Naive B cell (primary cell): ENCODE data around the gene PI4KB. TPM values are rescaled to one million over a fixed set of nuclear protein-coding genes. Genes with fewer than 3 reads are reported as not detected.

Experiments used
- ATAC-seq, 2 donors: fragments of 150-1000 bp; cut with Tn5 transposase; 2 replicates each; pipeline ENCODE4 v1.10.0; 2021; ENCODE audit warnings: low read depth in 2 of 2, mild to moderate bottlenecking in 2 of 2, moderate library complexity in 2 of 2
- DNase-seq: peaks from one replicate; pipeline ENCODE4 v3.0.0; 2022
- H3K27ac Mint-ChIP-seq, 6 donors: one replicate each; pipeline ENCODE4 v1.8.0; 2020 to 2022; ENCODE audit warnings: mild to moderate bottlenecking in 6 of 6, mixed read lengths in 6 of 6, moderate library complexity in 5 of 6, inconsistent platforms in 2 of 6
- H3K27me3 Mint-ChIP-seq, 3 donors: one replicate each; pipeline ENCODE4 v1.8.0; 2021 to 2022; ENCODE audit warnings: mixed read lengths in 3 of 3, mild to moderate bottlenecking in 1 of 3
- H3K36me3 Mint-ChIP-seq, 2 donors: one replicate each; pipeline ENCODE4 v1.8.0; 2020 to 2022; ENCODE audit warnings: mixed read lengths in 2 of 2, inconsistent platforms in 1 of 2, mild to moderate bottlenecking in 1 of 2
- H3K4me1 Mint-ChIP-seq, 3 donors: one replicate each; pipeline ENCODE4 v1.8.0; 2020 to 2022; ENCODE audit warnings: mixed read lengths in 3 of 3, inconsistent platforms in 1 of 3, mild to moderate bottlenecking in 1 of 3, moderate library complexity in 1 of 3
- H3K4me3 Mint-ChIP-seq, 8 donors: one replicate each; pipeline ENCODE4 v1.8.0; 2020 to 2022; ENCODE audit warnings: mild to moderate bottlenecking in 8 of 8, mixed read lengths in 8 of 8, moderate library complexity in 8 of 8, inconsistent platforms in 2 of 8
- H3K9me3 Mint-ChIP-seq, 7 donors: one replicate each; pipeline ENCODE4 v1.8.0; 2020 to 2022; ENCODE audit warnings: mixed read lengths in 7 of 7, mild to moderate bottlenecking in 5 of 7, inconsistent platforms in 2 of 7, moderate library complexity in 1 of 7
- polyA plus RNA-seq, 6 donors: library from polyadenylated mRNA; unstranded; fragments of 300-500 nt; fragmentation: Illumina TruSeq; gene quantifications; one replicate each; pipeline ENCODE4 v1.2.3, GENCODE V29; 2021; ENCODE audit warnings: low read depth in 6 of 6

The PI4KB gene
- polyA plus RNA-seq, 6 donors from 2014 or later = 35.0 to 80.3 (median 61.5) TPM

DNA sequence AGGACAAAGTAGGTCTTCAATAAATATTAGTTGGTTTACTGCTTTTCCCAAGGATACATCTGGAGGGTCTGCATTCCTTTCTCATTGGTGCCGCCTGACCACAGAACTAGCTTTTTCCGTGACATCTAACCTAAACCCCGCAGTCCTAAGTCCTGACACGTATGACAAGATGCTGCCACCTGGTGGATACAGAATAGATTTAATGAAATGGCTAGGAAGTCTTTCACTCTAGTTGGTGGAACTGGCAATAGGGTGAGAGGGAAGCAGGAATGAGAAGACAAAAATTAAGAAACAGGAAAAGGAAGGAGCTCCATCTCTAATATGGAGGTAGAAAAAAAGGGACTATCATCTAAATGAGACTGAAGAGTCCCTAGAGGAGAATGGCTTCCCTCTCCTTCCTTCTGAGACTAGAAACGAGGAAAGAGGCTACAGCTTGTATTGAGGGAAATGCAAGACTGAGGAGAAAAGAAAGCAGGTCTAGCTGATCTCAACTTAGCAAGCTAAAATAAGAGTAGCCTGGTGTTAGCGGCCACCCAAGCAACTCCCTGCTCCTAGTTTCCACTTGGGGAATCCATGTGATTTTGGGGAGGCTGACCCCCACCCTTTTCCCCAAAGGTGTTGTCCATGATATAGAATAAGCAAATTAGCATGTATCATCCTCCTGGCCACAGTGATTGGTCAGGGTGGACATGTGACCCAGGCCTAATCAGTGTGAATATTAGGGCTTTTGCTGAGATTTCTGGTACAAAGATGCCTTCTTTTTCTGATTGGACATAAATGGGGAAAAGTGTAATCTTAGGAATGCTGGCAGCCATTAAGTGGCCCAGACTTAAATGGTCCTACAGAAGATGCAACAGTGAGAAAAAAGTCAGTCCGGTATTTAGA lies 13.9 kb upstream of the PI4KB start:
- DNase-seq (peak; percentile 60), ATAC-seq (peak; percentile 89 to 92)
- peak overlapping the region; percentile 23 to 79 (median 42) for H3K27ac Mint-ChIP-seq
- H3K27me3 Mint-ChIP-seq = no peaks in the 10 kb centered on the region
- H3K9me3 Mint-ChIP-seq = no peaks in the 10 kb centered on the region
- peak overlapping the region in 2 of 8 donors; percentile 3 to 34 for H3K4me3 Mint-ChIP-seq
- peaks cover 43 to 67% (median 51%) of the 10 kb centered on the region in 3 donors for H3K4me1 Mint-ChIP-seq
- H3K36me3 Mint-ChIP-seq = peaks cover 3 to 29% of the 10 kb centered on the region in 2 donors

DNA sequence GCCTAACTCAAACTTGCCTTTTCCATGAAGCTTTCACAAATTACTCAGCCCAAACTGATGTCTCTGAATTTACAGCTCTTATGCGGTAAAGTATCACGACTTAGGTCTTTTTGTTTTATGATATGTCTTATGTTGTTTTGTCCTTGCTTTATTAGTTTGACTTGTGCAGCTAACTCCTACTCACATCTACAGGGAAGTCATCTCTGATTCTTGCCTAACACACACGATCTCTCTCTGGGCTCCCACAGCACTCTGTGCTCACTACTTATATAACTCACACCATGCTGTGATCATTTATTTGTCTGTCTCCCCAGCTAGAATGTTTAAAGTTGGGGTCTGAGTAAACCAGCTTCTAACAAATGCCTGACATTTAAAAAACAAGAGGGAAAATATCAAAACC lies 9.3 kb upstream of the PI4KB start:
- no peaks in the 10 kb centered on the region for H3K36me3 Mint-ChIP-seq
- DNase-seq (no peak), ATAC-seq (no peak)
- H3K4me1 Mint-ChIP-seq = peaks cover 18 to 30% (median 20%) of the 10 kb centered on the region in 3 donors
- no peaks in the 10 kb centered on the region for H3K27me3 Mint-ChIP-seq
- peak overlapping the region in 5 of 6 donors; percentile 43 to 93 (median 81) for H3K27ac Mint-ChIP-seq
- H3K9me3 Mint-ChIP-seq = no peaks in the 10 kb centered on the region
- H3K4me3 Mint-ChIP-seq = no peak overlapping the region

DNA sequence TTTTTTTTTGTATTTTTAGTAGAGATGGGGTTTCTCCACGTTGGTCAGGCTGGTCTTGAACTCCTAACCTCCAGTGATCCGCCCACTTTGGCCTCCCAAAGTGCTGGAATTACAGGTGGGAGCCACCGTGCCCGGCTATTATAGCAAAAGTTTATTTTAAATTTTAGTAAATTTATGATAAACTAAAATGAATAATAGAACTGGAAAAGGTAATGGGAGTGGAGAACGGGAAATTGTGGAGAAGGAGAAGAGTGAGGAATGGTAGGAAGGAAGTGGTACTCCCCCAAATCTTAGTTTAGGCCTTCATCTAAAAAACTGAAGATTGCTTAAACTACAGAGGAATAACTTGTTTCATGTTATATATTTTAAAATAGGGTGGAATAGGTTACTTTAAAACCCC lies 7.6 kb upstream of the PI4KB start:
- DNase-seq (no peak), ATAC-seq (no peak)
- H3K27ac Mint-ChIP-seq = no peak overlapping the region
- H3K9me3 Mint-ChIP-seq = no peaks in the 10 kb centered on the region
- no peaks in the 10 kb centered on the region for H3K36me3 Mint-ChIP-seq
- H3K4me3 Mint-ChIP-seq = no peak overlapping the region
- no peaks in the 10 kb centered on the region for H3K27me3 Mint-ChIP-seq
- peaks cover 10 to 18% (median 13%) of the 10 kb centered on the region in 3 donors for H3K4me1 Mint-ChIP-seq

DNA sequence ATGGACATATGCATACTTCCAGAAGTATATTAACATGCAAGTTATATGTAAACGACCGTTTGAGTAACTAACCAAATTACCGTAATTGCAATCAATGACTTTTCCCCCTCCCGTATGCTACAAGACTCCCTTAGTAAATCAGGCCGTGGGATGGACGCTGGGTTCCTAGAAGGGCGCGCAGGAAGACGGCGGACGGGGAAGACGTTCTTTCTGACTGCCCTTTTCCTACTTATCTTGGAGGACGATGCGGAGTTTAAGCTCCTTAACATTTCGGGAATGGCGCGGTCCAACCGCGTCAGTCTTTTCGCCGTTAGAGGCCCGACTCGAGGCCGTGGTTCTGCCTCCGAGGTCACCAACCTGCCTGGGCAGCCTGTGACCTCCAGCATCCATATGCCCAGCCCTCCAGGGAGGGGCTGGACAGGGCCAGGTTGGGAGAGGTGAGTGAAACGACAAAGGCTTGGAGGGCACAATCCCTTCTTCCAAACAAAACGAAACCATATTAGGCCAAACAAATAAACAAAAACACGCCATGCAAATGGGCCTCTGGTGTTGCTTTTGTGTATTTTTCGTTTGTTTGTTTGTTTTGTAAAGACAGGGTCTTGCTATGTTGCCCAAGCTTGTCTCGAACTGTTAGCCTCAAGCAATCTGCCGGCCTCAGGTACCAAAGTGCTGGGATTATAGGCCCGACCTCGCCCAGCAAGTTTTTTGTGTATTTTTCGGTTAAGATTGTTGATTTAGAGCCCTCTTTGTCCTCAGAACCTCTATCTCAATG lies 873 bp upstream of the PI4KB start:
- DNase-seq = no peak

DNA sequence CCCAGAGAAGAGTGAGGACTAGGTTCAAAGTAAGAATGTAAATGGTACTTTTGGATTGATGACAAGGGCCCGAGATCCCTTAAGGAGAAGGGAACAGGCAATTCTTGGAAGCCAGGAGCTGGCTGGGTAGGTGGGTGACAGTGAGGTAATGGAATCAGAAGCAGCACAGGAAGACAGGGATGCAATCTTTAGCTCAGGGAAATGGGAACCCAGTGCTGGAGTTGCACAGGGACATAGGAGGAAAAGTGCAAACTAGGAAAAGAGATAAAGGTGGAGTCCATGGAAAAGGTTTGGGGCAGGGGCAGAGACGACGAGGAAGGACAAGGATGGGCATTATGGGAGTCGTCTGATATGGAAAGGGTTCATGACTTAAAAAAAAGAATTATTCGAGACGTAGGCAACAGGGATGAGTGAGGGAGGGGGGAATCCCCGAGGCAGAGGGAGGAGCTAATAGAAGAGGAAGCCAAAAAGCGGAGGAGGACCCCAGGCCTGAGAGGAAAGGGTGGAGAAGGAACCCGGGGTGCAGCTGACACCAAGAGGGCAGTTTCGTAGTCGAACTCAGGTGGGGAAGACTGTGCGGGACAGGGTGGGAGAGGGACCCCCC lies 495 bp downstream of the PI4KB start:
- Mint-ChIP-seq H3K27me3 (no peaks in the 10 kb centered on the region), H3K9me3 (no peaks in the 10 kb centered on the region), H3K4me1 (peaks cover 40 to 52% (median 43%) of the 10 kb centered on the region in 3 donors), H3K4me3 (peak overlapping the region; percentile 89 to 99 (median 98)), H3K36me3 (peaks cover 7 to 9% of the 10 kb centered on the region in 2 donors), H3K27ac (peak overlapping the region; percentile 74 to 99 (median 96))
- ATAC-seq (peak; percentile 58 to 62), DNase-seq (peak; percentile 58)

More for the DNA sequence above, 873 bp upstream of the PI4KB start:
- peak; percentile 4 to 8 for ATAC-seq
- no peaks in the 10 kb centered on the region for H3K27me3 Mint-ChIP-seq
- peaks cover 30 to 43% (median 35%) of the 10 kb centered on the region in 3 donors for H3K4me1 Mint-ChIP-seq
- peaks cover 7 to 9% of the 10 kb centered on the region in 2 donors for H3K36me3 Mint-ChIP-seq
- H3K4me3 Mint-ChIP-seq = peak overlapping the region; percentile 89 to 99 (median 98)
- H3K9me3 Mint-ChIP-seq = no peaks in the 10 kb centered on the region
- peak overlapping the region; percentile 95 to 100 (median 99) for H3K27ac Mint-ChIP-seq

DNA sequence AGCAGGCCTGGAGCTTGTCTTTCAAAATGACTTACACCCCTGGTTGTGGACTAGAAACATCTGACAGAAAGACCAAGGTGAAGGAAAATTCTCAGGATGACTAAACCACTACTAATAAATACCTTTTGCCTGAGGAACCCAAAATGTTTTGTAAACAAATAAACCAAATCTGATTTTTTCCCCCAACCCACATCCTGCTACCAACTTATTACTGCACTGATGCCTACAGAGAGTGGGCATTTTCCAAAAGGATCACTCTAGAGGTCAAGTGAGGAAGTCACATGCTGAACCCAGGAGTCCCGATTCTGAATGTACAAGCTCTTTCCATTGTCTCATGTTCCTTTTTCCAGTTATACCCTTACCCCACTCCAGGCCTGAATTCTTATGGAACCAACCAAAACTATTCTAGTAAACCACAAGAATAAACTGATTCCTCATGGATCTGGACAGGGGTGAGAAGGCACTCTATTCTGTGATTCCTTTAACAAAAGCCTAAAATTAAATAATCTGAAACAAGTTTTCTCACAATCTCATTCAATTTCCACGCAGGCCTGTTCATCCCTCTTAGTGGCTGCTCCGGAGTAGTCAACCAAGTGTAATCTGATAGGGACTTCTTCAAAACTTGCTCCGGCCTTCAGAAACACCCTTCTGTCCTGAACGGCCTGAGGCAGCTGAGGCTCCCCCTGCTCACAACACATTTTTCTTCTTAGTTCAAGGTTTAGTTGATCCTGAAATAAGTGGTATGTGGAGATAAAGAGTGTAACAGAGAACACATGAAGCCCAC lies 1.4 kb downstream of the PI4KB start:
- Mint-ChIP-seq H3K4me3 (peak overlapping the region; percentile 89 to 99 (median 98)), H3K27ac (peak overlapping the region; percentile 67 to 99 (median 95)), H3K27me3 (no peaks in the 10 kb centered on the region), H3K9me3 (no peaks in the 10 kb centered on the region), H3K4me1 (peaks cover 42 to 55% (median 45%) of the 10 kb centered on the region in 3 donors), H3K36me3 (peaks cover 8 to 9% of the 10 kb centered on the region in 2 donors)
- DNase-seq (no peak), ATAC-seq (no peak)

DNA sequence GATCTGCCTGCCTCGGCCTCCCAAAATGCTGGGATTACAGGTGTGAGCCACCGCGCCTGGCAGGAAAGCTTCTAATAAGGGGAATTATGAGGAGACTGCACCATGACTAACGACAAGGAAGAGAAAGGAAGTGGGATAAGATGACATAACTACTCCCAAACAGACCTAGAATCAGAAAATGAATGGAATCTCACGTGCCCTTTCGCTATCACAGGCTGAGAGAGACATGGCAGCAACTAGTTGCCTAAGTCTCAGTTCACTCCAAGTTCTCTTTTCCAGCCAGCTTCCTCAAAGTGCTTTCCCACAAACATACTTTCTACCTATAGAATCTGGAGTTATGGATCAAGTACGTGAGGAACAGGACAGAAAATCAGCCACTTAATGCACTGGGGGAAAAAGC lies 2.0 kb downstream of the PI4KB start:
- H3K4me1 Mint-ChIP-seq = peaks cover 42 to 61% (median 51%) of the 10 kb centered on the region in 3 donors
- peak overlapping the region in 4 of 6 donors; percentile 67 to 98 (median 86) for H3K27ac Mint-ChIP-seq
- no peaks in the 10 kb centered on the region for H3K9me3 Mint-ChIP-seq
- H3K4me3 Mint-ChIP-seq = peak overlapping the region in 7 of 8 donors; percentile 42 to 99 (median 97)
- no peaks in the 10 kb centered on the region for H3K27me3 Mint-ChIP-seq
- ATAC-seq (no peak), DNase-seq (no peak)
- peaks cover 9 to 11% of the 10 kb centered on the region in 2 donors for H3K36me3 Mint-ChIP-seq

DNA sequence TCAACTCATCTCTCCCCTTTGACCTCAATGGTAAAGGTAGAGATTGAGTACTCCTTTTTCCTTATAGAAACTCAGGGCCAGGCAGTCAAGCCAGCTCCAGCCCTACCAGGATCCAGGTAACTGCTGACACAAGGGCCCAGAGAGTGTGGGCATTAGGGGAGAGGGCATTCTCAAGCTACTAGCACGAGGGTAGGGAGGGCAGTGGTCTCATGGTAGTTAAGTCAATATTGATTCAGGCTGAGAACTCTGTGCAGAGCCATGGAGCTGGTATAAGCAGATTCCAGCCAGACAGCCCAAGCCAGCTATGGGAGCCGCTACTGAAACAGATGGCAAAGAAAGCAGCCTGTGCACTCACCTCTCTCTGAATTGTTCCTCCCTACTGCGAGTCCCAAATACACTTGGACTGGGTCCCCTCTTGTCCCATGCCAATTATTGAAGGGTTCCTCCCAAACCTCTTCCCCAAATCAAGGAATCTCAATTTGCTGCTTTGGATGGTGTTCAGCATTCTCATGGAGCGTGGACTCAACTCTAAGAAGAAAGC lies 2.8 kb downstream of the PI4KB start:
- Mint-ChIP-seq H3K36me3 (peaks cover 9 to 11% of the 10 kb centered on the region in 2 donors), H3K9me3 (no peaks in the 10 kb centered on the region), H3K4me1 (peaks cover 42 to 67% (median 52%) of the 10 kb centered on the region in 3 donors), H3K4me3 (peak overlapping the region in 2 of 8 donors; percentile 47 to 97), H3K27me3 (no peaks in the 10 kb centered on the region), H3K27ac (peak overlapping the region in 1 of 6 donors; percentile 84)
- ATAC-seq (no peak), DNase-seq (no peak)

DNA sequence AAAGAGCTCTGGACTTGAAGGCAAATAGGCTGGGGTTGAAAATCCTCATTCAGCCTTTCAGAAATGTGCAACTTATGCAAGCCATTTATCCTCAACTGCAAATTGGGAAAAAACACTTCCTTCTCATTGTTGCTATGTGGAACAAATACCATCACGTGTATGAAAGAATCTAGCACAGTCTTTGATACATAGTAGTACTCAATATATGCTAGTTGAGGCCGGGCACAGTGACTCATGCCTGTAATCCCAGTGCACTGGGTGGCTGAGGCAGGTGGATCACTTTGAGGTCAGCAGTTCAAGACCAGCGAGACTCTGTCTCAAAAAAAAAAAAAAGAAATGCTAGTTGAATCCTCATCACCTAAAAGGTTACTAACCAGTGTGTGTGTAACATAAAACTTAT lies 8.2 kb downstream of the PI4KB start:
- ATAC-seq (no peak), DNase-seq (no peak)
- Mint-ChIP-seq H3K27ac (no peak overlapping the region), H3K27me3 (no peaks in the 10 kb centered on the region), H3K36me3 (peaks cover 0 to 11% of the 10 kb centered on the region in 2 donors), H3K4me1 (peaks cover 19 to 34% (median 27%) of the 10 kb centered on the region in 3 donors), H3K9me3 (no peaks in the 10 kb centered on the region), H3K4me3 (no peak overlapping the region)

DNA sequence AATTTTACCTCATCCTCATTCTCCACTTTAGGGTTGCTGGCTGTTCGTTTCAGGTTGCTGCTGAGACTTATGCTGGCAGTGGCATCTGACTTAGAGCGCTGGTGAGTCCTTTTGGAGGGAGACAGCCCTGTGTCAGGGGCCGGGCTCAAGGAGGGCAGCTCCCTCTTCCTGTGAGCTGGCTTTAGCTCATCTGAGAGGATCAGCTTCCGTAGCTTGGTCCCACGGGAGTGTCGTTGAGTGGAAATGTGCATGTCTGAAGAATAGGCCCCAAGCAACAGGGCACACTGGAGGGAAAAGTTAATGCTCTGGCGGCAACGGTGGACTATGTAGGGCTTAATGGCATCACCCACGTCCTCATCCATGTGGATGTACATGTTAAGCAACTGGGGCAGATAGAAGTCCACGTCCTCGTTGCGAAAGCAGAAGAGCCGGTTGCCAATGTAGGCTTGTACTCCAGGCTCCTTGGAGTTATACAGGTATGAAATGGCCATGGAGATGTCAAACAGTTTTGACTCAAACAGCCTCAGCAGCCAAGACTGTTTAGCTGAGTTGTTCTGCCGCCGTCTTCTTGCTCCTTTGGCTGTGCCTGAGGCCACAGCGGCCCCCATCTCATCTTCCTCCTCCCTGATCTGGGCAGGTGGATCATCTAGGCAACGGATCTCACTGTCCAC lies 11.5 kb downstream of the PI4KB start:
- Mint-ChIP-seq H3K9me3 (no peaks in the 10 kb centered on the region), H3K4me1 (peaks cover 22 to 32% (median 27%) of the 10 kb centered on the region in 3 donors), H3K27me3 (no peaks in the 10 kb centered on the region), H3K4me3 (no peak overlapping the region), H3K27ac (peak overlapping the region in 1 of 6 donors; percentile 76), H3K36me3 (peaks cover 0 to 27% of the 10 kb centered on the region in 2 donors)
- ATAC-seq (no peak), DNase-seq (no peak)

DNA sequence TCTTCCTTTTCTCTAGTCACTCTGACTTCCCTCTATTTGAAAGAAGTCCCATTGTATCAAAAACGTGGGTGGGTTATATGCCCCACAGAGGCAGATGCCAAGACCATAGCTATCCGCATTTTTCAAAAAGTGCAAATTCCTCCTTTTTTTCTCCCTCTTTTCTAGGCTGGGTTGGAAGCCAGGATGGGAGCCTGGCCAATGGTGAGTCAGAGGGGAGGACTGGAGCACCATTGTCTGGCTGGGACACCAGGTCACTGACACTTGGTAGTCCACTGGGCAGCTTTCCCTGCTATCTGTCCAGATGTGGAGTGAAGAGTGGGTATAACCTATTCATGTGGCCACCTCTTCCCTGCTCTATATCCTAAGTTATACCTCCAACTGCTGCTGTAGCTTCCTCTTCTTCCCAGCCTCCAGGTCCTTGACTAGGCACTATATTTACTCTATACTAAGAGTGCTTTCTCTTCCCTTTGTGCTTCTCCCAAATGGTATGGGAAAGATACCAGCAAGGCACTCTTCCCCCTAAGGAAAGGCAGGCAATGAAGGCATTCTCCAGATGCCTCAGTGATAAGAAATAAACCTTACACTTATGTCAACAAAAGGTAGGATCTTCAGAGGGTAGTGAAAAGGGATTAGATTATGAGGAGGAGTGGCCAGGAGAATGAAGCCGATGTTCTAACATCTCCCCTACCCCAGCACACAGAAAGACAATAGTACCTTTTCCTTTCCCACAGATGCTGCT lies 12.9 kb downstream of the PI4KB start:
- Mint-ChIP-seq H3K27ac (peak overlapping the region in 2 of 6 donors; percentile 12 to 13), H3K9me3 (no peaks in the 10 kb centered on the region), H3K4me3 (no peak overlapping the region), H3K4me1 (peaks cover 17 to 32% (median 20%) of the 10 kb centered on the region in 3 donors), H3K36me3 (peaks cover 1 to 25% of the 10 kb centered on the region in 2 donors), H3K27me3 (no peaks in the 10 kb centered on the region)
- DNase-seq = no peak
- ATAC-seq = no peak
